Inferior parietal cortex (tissue), 1 donor: ENCODE results near the gene TBK1.

Source experiments
- DNase-seq: peaks from one replicate; pipeline ENCODE4 v3.0.0-alpha.2; 2016; ENCODE audit errors: extremely low spot score

TBK1 gene

DNA sequence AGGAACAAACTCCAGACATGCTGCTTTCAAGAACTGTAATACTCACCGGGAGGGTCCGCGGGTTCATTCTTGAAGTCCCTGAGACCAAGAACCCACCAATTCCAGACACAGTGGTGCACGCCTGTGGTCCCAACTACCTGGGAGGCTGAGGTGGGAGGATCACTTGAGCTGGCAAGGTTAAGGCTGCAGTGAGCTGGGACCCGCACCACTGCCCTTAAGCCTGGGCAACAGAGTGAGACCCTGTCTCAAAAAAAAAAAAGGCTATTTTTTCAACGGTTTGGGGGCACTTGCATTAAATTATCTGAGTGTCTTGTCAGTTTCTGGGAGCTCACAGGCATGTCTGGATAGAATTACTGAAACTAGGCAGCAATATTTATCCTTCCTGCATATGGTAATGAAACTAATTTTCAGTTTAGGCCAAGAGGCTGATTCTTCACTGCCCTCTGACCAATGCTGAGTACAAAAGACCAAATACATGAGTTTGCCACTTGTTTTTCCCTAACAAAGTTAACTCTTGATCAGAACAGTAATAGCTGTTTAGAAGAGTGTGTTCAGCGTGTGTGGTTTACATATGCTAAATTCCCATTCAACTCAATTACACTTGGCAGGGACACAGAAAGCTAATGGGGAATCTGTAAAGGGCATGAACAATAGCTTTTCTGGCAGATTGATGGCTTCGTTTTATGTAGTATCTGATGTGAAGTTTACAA lies 92.6 kb downstream of the TBK1 start:
- DNase-seq: no peak

DNA sequence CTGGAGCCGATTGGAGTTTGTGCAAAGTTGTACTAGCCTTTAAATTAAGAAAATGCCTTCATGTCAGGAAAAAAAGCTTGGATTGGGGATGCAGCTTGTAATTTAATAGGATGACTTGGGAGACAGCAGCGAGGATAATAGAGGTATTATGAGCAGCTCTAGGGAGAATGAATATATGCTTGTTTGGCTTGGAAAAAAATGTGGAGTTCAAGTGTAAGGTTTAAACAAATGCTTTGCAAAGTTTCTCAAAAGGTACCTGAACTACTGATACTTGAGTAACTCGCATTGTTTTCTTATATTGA lies 93.1 kb downstream of the TBK1 start:
- DNase-seq: no peak

DNA sequence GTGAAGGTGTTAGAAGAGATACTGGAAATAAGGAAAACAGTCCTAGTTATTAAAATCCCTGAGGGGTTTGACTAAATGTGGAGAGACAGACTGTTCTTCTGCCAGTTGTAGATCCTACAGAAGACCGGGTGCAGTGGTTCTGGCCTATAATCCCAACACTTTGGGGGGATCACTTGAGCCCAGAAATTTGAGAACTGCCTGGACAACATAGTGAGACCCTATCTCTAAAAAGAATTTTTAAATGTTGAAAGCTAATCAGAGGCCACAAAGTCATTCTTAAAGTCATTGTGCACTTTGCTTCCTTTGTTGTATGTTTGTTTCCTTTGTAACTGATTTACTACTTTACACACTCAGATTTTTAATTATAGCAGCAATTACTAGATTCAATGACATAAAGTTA lies 97.2 kb downstream of the TBK1 start:
- DNase-seq: no peak

DNA sequence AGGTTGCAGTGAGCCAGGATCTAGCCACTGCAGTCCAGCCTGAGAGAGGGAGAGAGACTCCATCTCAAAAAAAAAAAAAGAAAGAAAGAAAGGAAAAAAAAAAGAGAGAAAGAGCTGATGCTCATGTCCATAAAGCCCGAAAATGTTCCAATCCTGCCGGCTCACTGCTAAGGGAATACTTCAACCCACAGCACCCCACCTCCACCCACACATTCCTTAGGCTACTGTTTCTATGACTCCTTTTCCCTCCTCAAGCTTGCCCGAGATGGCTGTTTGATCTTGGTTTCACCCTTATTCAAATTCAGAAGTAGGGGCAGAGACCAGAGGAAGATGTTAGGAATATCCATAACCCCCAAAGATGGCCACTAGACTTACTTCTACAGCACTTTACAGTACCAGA lies 98.8 kb downstream of the TBK1 start:
- no peak for DNase-seq

DNA sequence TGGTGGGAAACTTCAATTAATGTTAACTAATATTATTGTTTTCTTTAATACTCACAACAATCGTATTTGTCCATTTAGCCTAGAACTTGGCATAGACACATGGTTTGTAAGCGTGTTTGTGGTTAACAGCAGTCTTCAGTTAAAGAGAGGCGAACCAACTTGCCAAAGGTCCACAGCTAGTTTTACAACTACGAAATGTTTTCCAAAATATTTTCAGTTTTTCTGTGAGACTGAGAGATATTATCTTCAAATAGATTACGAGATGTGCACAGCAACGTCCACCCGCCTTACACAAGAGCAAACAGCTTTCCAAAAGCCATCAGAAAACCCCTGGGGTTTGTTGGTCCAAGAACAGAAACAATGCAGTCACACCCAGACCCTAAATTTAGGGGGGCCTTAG lies 99.8 kb downstream of the TBK1 start:
- DNase-seq: no peak
